Rectal smooth muscle tissue (tissue), 1 donor: Measurements from ENCODE around the gene DENND1B.

Experiments used
- H3K27ac ChIP-seq: one replicate; pipeline ENCODE4 v1.7.0; 2013; ENCODE audit warnings: low read depth, low read length, inconsistent platforms
- H3K27me3 ChIP-seq: one replicate; pipeline ENCODE4 v1.7.0; 2013; ENCODE audit warnings: low read length; ENCODE audit not compliant: control insufficient read depth, insufficient read depth
- H3K36me3 ChIP-seq: one replicate; pipeline ENCODE4 v1.7.0; 2013; ENCODE audit warnings: low read length; ENCODE audit not compliant: control insufficient read depth, insufficient read depth
- H3K4me1 ChIP-seq: one replicate; pipeline ENCODE4 v1.7.0; 2013; ENCODE audit warnings: low read length; ENCODE audit not compliant: control insufficient read depth, insufficient read depth
- H3K4me3 ChIP-seq: one replicate; pipeline ENCODE4 v1.7.0; 2013; ENCODE audit warnings: low read length
- H3K9ac ChIP-seq: one replicate; pipeline ENCODE4 v1.7.0; 2013; ENCODE audit warnings: low read length

DENND1B gene

GRCh38 chr1:197622371-197622770, 152.9 kb downstream of the DENND1B start:
- Histone ChIP-seq H3K27ac (no peak overlapping the region), H3K36me3 (no peaks in the 10 kb centered on the region), H3K27me3 (no peaks in the 10 kb centered on the region), H3K4me3 (no peak overlapping the region), H3K4me1 (no peaks in the 10 kb centered on the region), H3K9ac (no peak overlapping the region)

- H3K4me1 ChIP-seq: no peaks in the 10 kb centered on the region
- no peak overlapping the region for H3K4me3 ChIP-seq
Observed at GRCh38 chr1:197621761-197622160, 153.5 kb downstream of the DENND1B start.

GRCh38 chr1:197620714-197621163, 154.5 kb downstream of the DENND1B start:
- Histone ChIP-seq H3K4me3 (no peak overlapping the region), H3K9ac (no peak overlapping the region), H3K36me3 (no peaks in the 10 kb centered on the region), H3K27ac (no peak overlapping the region), H3K27me3 (no peaks in the 10 kb centered on the region), H3K4me1 (no peaks in the 10 kb centered on the region)

More at GRCh38 chr1:197621761-197622160, 153.5 kb downstream of the DENND1B start:
- no peak overlapping the region for H3K27ac ChIP-seq
- H3K36me3 ChIP-seq: no peaks in the 10 kb centered on the region
- H3K27me3 ChIP-seq: no peaks in the 10 kb centered on the region
- no peak overlapping the region for H3K9ac ChIP-seq

- H3K4me1 ChIP-seq: no peaks in the 10 kb centered on the region
- no peaks in the 10 kb centered on the region for H3K27me3 ChIP-seq
- H3K27ac ChIP-seq: no peak overlapping the region
- no peaks in the 10 kb centered on the region for H3K36me3 ChIP-seq
- H3K9ac ChIP-seq: no peak overlapping the region
- no peak overlapping the region for H3K4me3 ChIP-seq
Observed at GRCh38 chr1:197619008-197619640, 156.2 kb downstream of the DENND1B start.

- H3K4me1 ChIP-seq: no peaks in the 10 kb centered on the region
- no peaks in the 10 kb centered on the region for H3K27me3 ChIP-seq
- no peak overlapping the region for H3K4me3 ChIP-seq
- no peak overlapping the region for H3K9ac ChIP-seq
- H3K27ac ChIP-seq: no peak overlapping the region
- no peaks in the 10 kb centered on the region for H3K36me3 ChIP-seq
Observed at GRCh38 chr1:197618061-197618460, 157.2 kb downstream of the DENND1B start.

- Histone ChIP-seq H3K4me3 (no peak overlapping the region), H3K27ac (no peak overlapping the region), H3K9ac (no peak overlapping the region), H3K36me3 (no peaks in the 10 kb centered on the region), H3K4me1 (no peaks in the 10 kb centered on the region), H3K27me3 (no peaks in the 10 kb centered on the region)
Observed at GRCh38 chr1:197615693-197616011, 159.6 kb downstream of the DENND1B start.

GRCh38 chr1:197614916-197615692, 160.2 kb downstream of the DENND1B start:
- no peaks in the 10 kb centered on the region for H3K27me3 ChIP-seq
- H3K36me3 ChIP-seq: no peaks in the 10 kb centered on the region
- H3K9ac ChIP-seq: no peak overlapping the region
- H3K4me1 ChIP-seq: no peaks in the 10 kb centered on the region
- H3K27ac ChIP-seq: no peak overlapping the region
- no peak overlapping the region for H3K4me3 ChIP-seq

GRCh38 chr1:197606168-197606845, 169.0 kb downstream of the DENND1B start:
- Histone ChIP-seq H3K36me3 (no peaks in the 10 kb centered on the region), H3K9ac (no peak overlapping the region), H3K4me1 (no peaks in the 10 kb centered on the region), H3K27ac (no peak overlapping the region), H3K4me3 (no peak overlapping the region), H3K27me3 (no peaks in the 10 kb centered on the region)

- H3K36me3 ChIP-seq: no peaks in the 10 kb centered on the region
- no peaks in the 10 kb centered on the region for H3K4me1 ChIP-seq
- H3K9ac ChIP-seq: no peak overlapping the region
- no peak overlapping the region for H3K4me3 ChIP-seq
- no peaks in the 10 kb centered on the region for H3K27me3 ChIP-seq
- no peak overlapping the region for H3K27ac ChIP-seq
Observed at GRCh38 chr1:197604302-197604701, 171.0 kb downstream of the DENND1B start.

- H3K36me3 ChIP-seq: no peaks in the 10 kb centered on the region
- no peak overlapping the region for H3K9ac ChIP-seq
- no peak overlapping the region for H3K27ac ChIP-seq
- no peaks in the 10 kb centered on the region for H3K4me1 ChIP-seq
- H3K4me3 ChIP-seq: no peak overlapping the region
- H3K27me3 ChIP-seq: no peaks in the 10 kb centered on the region
Observed at GRCh38 chr1:197600751-197601150, 174.5 kb downstream of the DENND1B start.

GRCh38 chr1:197599789-197600188, 175.5 kb downstream of the DENND1B start:
- H3K36me3 ChIP-seq: no peaks in the 10 kb centered on the region
- H3K27ac ChIP-seq: no peak overlapping the region
- no peaks in the 10 kb centered on the region for H3K27me3 ChIP-seq
- H3K9ac ChIP-seq: no peak overlapping the region
- H3K4me3 ChIP-seq: no peak overlapping the region
- H3K4me1 ChIP-seq: no peaks in the 10 kb centered on the region

GRCh38 chr1:197598935-197599334, 176.3 kb downstream of the DENND1B start:
- Histone ChIP-seq H3K27me3 (no peaks in the 10 kb centered on the region), H3K4me3 (no peak overlapping the region), H3K4me1 (no peaks in the 10 kb centered on the region), H3K9ac (no peak overlapping the region), H3K27ac (no peak overlapping the region), H3K36me3 (no peaks in the 10 kb centered on the region)
